ENCODE data around the gene PTMA. TPM values are rescaled to one million over a fixed set of nuclear protein-coding genes. Genes with fewer than 3 reads are reported as not detected.
A peak's percentile ranks its signal among the peaks of the same experiment; 100 is the strongest.

The PTMA gene
- total RNA-seq, 4 donors from 2014 or later: 683 to 866 (median 805) TPM

DNA sequence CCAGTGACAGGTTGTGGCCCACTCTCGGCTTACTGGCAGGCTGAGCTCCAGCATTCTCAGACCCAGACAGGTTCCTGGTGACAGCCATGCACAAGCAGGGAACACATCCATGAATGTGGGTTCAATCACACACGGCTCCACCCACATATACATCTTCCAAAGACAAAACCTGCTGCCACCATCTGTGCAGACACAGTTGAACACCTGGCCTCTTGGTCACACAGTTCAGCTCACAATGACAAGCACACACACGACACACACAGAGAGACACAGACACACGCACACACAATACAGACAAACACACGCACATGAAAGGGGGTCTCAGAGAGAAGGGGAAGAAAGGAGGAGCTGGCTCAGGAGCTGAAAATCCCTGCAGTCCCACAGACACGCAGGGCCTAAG lies 32.1 kb upstream of the PTMA start:
- peaks cover 3 to 62% (median 37%) of the 10 kb centered on the region in 3 donors for H3K4me1 ChIP-seq
- TF ChIP-seq POLR2A (IDR thresholded peaks at IDR 0.05) (no peak), POLR2AphosphoS5 (IDR thresholded peaks at IDR 0.05) (no peak), EP300 (IDR thresholded peaks at IDR 0.05) (no peak)
- TF ChIP-seq, protein P1, sequence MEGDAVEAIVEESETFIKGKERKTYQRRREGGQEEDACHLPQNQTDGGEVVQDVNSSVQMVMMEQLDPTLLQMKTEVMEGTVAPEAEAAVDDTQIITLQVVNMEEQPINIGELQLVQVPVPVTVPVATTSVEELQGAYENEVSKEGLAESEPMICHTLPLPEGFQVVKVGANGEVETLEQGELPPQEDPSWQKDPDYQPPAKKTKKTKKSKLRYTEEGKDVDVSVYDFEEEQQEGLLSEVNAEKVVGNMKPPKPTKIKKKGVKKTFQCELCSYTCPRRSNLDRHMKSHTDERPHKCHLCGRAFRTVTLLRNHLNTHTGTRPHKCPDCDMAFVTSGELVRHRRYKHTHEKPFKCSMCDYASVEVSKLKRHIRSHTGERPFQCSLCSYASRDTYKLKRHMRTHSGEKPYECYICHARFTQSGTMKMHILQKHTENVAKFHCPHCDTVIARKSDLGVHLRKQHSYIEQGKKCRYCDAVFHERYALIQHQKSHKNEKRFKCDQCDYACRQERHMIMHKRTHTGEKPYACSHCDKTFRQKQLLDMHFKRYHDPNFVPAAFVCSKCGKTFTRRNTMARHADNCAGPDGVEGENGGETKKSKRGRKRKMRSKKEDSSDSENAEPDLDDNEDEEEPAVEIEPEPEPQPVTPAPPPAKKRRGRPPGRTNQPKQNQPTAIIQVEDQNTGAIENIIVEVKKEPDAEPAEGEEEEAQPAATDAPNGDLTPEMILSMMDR (IDR thresholded peaks at IDR 0.05): no peak
- H3K27me3 ChIP-seq: no peaks in the 10 kb centered on the region
- no peaks in the 10 kb centered on the region for H3K36me3 ChIP-seq
- no peak overlapping the region for H3K27ac ChIP-seq
- no peaks in the 10 kb centered on the region for H3K9me3 ChIP-seq
- 88 to 91% methylated on average over 4 to 6 of the region's 6 CpGs for WGBS, 2 donors (ENCODE audit: low coverage in 1 of 2)
- no peak for ATAC-seq
- no peak overlapping the region for H3K4me3 ChIP-seq

DNA sequence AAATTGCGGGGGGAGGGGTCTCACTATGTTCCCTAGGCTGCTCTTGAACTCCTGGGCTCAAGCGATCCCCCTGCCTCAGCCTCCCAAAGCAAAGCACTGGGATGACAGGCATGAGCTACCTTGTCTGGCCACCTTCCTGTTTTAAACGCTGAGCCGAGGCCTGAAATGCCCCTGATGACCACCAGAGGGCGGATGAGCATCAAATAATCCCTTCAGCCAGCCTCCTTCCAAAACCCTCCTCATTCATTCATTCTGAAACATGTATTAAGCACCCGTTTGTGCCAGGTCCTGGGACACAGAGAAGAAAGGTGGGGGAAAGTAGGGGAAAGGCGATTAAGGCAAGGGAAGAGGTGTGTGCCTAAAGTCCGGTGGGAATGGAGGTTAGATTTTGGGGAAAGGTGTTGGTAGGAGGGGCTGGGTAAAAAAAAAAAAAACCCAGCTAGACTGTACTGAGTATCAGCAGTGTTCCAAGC lies 30.7 kb upstream of the PTMA start:
- Histone ChIP-seq H3K36me3 (no peaks in the 10 kb centered on the region), H3K4me3 (no peak overlapping the region), H3K4me1 (peaks cover 3 to 60% (median 32%) of the 10 kb centered on the region in 3 donors), H3K9me3 (no peaks in the 10 kb centered on the region), H3K27me3 (no peaks in the 10 kb centered on the region), H3K27ac (peak overlapping the region in 1 of 4 donors; percentile 14)
- no peak for ATAC-seq
- TF ChIP-seq, protein P1 (IDR thresholded peaks at IDR 0.05): peak in 3 of 4 experiments; percentile 96 to 100 (median 99)
- TF ChIP-seq POLR2A (IDR thresholded peaks at IDR 0.05) (no peak), EP300 (IDR thresholded peaks at IDR 0.05) (no peak), POLR2AphosphoS5 (IDR thresholded peaks at IDR 0.05) (no peak)
- WGBS, 2 donors (ENCODE audit: low coverage in 1 of 2): 0% methylated on average over 3 to 6 of the region's 8 CpGs

DNA sequence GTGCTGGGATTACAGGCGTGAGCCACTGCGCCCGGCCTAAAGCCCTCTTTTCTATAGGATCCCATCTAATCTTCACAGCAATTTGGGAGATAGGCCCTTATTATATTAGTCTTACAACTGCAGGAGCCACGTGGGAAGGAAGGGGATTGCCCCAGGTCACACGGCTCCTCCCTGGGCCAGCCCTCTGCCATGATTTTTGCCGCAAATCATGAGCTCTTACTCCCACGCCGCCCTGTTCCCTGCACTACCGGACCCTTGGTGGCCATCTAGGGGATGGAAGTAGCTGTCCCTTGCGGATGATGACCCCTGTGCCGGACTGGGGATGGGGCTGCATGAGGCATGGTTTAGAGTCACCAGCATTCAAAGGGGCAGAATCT lies 28.4 kb upstream of the PTMA start:
- Histone ChIP-seq H3K9me3 (no peaks in the 10 kb centered on the region), H3K36me3 (no peaks in the 10 kb centered on the region), H3K4me3 (no peak overlapping the region), H3K4me1 (peaks cover 0 to 52% (median 11%) of the 10 kb centered on the region in 3 donors), H3K27ac (peak overlapping the region in 3 of 4 donors; percentile 93 to 95 (median 94)), H3K27me3 (no peaks in the 10 kb centered on the region)
- no peak for ATAC-seq
- WGBS, 2 donors (ENCODE audit: low coverage in 1 of 2): 40 to 95% methylated on average over 1 to 4 of the region's 11 CpGs
- no peak for TF ChIP-seq POLR2AphosphoS5 (IDR thresholded peaks at IDR 0.05)
- TF ChIP-seq, protein P1 (IDR thresholded peaks at IDR 0.05): no peak
- TF ChIP-seq POLR2A (IDR thresholded peaks at IDR 0.05): no peak
- no peak for TF ChIP-seq EP300 (IDR thresholded peaks at IDR 0.05)

DNA sequence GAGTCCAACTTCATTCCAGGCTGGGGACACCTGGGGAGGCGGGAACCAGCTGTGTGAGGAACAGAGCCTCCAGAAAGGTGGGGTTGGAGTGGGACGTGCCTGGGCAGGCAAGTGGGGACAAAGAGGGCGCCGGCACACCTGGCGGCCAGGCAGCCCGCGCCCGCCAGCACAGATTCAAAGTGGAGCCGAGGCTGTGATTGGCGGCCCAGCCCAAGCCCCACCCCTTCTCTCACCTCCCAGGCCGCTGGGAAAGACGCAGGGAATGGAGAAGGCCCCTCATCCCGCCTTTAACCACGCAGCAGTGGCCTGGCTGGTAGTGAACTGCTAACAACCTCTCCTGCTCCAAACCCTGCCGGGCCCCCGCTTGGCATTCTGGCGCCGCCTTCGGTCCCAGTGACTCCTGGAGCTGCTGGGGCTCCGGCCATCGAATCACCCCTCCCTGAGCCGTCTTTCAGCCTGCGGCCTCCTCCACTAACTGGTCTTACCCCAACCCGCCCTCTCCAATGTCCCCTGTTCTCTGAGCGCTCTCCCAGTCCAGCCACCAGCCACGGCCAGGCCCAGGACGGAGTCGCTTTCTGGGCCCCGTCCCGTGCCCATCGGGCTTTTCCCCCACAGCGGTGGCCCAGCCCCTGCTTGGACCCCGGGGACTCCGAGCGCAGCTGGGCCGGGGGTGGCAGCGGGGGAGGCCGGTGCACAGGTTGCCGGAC lies 27.9 kb upstream of the PTMA start:
- 10 to 69% methylated on average over 2 to 8 of the region's 39 CpGs for WGBS, 2 donors (ENCODE audit: low coverage in 1 of 2)
- Histone ChIP-seq H3K27ac (peak overlapping the region; percentile 66 to 95 (median 94)), H3K9me3 (no peaks in the 10 kb centered on the region), H3K27me3 (no peaks in the 10 kb centered on the region), H3K4me3 (peak overlapping the region; percentile 42 to 66), H3K36me3 (no peaks in the 10 kb centered on the region), H3K4me1 (peaks cover 0 to 48% (median 9%) of the 10 kb centered on the region in 3 donors)
- no peak for ATAC-seq
- TF ChIP-seq EP300 (IDR thresholded peaks at IDR 0.05): no peak

DNA sequence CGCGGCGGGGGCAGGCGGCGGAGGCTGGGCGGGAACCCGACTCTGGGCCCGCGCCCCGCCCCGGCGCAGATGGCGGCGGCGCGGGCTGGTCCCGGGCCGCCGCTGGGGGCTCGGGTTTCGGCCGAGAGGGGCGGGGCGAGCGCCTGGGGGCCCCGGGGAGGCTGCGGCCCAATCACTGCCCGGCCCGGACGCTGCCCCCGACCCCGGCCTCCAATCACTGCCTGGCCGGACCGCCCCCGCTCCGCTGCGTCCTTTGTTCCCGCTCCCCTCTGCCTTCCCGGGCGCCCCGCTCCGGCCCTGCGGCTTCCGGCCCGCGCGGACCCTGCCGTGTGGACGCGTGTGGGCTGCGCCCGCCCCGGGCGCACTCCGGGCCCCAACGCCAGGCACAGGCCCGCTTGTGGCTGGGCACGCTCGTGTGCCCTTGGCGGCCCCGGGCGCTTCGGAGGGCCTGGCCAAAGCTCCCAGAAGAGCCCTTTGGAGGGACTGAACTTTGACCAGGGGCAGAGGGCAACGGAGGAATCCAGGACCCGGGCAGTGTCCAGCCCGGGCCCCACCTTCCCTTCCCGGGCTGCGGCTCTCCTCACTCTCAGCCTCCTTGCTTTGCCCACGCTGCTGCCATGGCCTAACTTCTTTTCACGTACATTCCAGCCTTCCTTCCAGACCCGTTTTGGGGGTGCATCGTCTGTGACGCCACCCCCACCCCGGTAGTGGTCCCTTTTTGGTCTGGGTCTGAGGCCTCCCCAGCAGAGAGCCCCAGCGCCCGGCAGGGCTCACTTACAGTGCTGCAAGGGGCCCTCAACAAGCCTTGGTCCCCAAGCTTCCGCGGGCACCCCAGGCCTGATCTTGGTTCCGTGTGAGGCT lies 27.1 kb upstream of the PTMA start:
- H3K27ac ChIP-seq: peak overlapping the region; percentile 77 to 95 (median 94)
- H3K4me3 ChIP-seq: peak overlapping the region; percentile 42 to 66
- ATAC-seq: peak; percentile 96
- peaks cover 0 to 48% (median 9%) of the 10 kb centered on the region in 3 donors for H3K4me1 ChIP-seq
- no peaks in the 10 kb centered on the region for H3K9me3 ChIP-seq
- H3K36me3 ChIP-seq: no peaks in the 10 kb centered on the region
- no peaks in the 10 kb centered on the region for H3K27me3 ChIP-seq
- WGBS, 2 donors (ENCODE audit: low coverage in 1 of 2): 20 to 22% methylated on average over 3 to 9 of the region's 79 CpGs
- TF ChIP-seq, protein P1 (IDR thresholded peaks at IDR 0.05): peak in 2 of 4 experiments; percentile 12 to 26
- TF ChIP-seq POLR2A (IDR thresholded peaks at IDR 0.05) (peak; percentile 74 to 77), EP300 (IDR thresholded peaks at IDR 0.05) (no peak), POLR2AphosphoS5 (IDR thresholded peaks at IDR 0.05) (peak; percentile 60)
